Kidney tubule cell (primary cell): ENCODE measurements around the gene RASEF.
A peak's percentile ranks its signal among the peaks of the same experiment; 100 is the strongest.

ENCODE experiments used
- DNase-seq: peaks from one replicate; pipeline ENCODE4 v3.0.0-alpha.2; 2018; ENCODE audit warnings: low spot score

Gene RASEF

GRCh38 chr9:83013867-83014605, 48.9 kb downstream of the RASEF start:
- DNase-seq: peak; percentile 60

- no peak for DNase-seq
These were observed 49.8 kb downstream of the RASEF start for GRCh38 chr9:83012922-83013838.

- DNase-seq: no peak
These were observed 50.6 kb downstream of the RASEF start for GRCh38 chr9:83012168-83012921.

- DNase-seq: no peak
These were observed 51.3 kb downstream of the RASEF start for GRCh38 chr9:83011611-83012010.

GRCh38 chr9:83007521-83008300, 55.2 kb downstream of the RASEF start:
- no peak for DNase-seq

- no peak for DNase-seq
These were observed 56.6 kb downstream of the RASEF start for GRCh38 chr9:83006378-83006777.

GRCh38 chr9:83005963-83006362, 57.0 kb downstream of the RASEF start:
- DNase-seq: no peak

- no peak for DNase-seq
These were observed 57.6 kb downstream of the RASEF start for GRCh38 chr9:83005361-83005760.

- no peak for DNase-seq
These were observed 60.6 kb downstream of the RASEF start for GRCh38 chr9:83002329-83002728.

- no peak for DNase-seq
These were observed 62.2 kb downstream of the RASEF start for GRCh38 chr9:83000765-83001164.

GRCh38 chr9:82998409-82998808, 64.5 kb downstream of the RASEF start:
- DNase-seq: no peak

GRCh38 chr9:82997476-82998140, 65.3 kb downstream of the RASEF start:
- no peak for DNase-seq

- no peak for DNase-seq
These were observed 66.0 kb downstream of the RASEF start for GRCh38 chr9:82996941-82997340.

GRCh38 chr9:82993856-82994605, 68.9 kb downstream of the RASEF start:
- DNase-seq: no peak

GRCh38 chr9:82991671-82992070, 71.3 kb downstream of the RASEF start:
- DNase-seq: no peak

- DNase-seq: no peak
These were observed 73.0 kb downstream of the RASEF start for GRCh38 chr9:82989929-82990328.

- no peak for DNase-seq
These were observed 74.5 kb downstream of the RASEF start for GRCh38 chr9:82988488-82988887.

- no peak for DNase-seq
These were observed 75.4 kb downstream of the RASEF start for GRCh38 chr9:82987370-82988189.

GRCh38 chr9:82981552-82981951, 81.4 kb downstream of the RASEF start:
- no peak for DNase-seq

- no peak for DNase-seq
These were observed 87.8 kb downstream of the RASEF start for GRCh38 chr9:82975176-82975575.
